GM19193 (cell line): ENCODE results near the gene GRAMD1A.

Experiments
- POLR2A ChIP-seq: IDR thresholded peaks from 4 replicates; pipeline ENCODE4 v1.6.1; 2011; ENCODE audit not compliant: insufficient read depth, insufficient read length; ENCODE audit errors: extremely low read depth

The GRAMD1A gene

GRCh38 chr19:34994643-34995541, 5.2 kb upstream of the GRAMD1A start:
- no peak for TF ChIP-seq POLR2A

GRCh38 chr19:34995551-34995950, 4.6 kb upstream of the GRAMD1A start:
- no peak for TF ChIP-seq POLR2A

- TF ChIP-seq POLR2A: no peak
Measured at GRCh38 chr19:34997071-34997617, 3.0 kb upstream of the GRAMD1A start.

DNA sequence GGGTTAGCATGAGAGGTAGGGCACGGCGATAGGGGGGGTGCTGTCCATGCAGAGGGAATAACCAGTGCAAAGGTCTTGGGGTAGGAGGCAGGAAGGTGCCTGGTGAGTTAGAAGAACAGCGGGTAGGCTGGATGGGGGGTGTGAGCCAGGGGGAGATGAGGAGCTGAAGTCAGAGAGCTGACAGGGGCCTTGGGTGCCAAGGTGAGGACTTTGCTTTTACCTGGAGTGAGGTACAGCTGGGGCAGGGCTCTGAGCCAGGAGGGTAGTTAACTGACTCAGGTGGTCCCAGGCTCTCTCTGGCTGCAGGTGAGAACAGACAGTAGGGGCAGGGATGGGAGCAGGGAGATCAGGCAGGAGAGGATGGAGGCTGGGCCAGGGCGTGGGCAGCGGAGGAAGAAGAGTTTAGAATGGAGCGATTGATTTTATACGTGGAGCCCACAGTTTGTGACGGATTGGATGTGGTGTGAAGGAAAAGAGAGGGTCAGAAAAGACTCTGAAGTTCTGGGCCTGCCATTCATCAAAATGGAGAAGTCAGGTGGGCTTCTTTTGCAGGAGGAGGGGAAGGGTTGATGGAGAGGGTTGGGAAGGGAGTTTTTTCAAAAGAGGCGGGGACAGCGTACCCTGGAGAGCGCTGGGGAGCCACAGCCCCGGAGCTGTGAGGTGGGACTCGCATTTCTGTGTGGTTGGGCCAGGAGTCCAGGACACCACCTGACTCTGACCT, 1.2 kb upstream of the GRAMD1A start:
- no peak for TF ChIP-seq POLR2A

DNA sequence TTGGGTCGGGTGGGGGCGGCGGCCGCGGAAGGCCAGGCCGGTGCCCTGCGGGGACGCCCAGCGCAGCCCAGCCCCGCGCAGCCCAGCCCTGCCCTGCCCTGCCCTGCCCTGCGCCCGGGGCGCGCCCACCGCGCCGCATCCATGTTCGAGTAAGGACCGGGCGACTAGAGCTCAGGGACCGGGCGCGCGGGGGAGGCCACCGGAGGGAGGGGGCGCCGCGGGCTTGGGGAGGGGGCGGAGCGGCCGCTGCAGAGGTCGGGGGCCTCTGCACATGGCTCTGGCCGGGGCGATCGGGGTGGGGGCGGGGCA, 169 bp downstream of the GRAMD1A start:
- peak; percentile 4 for TF ChIP-seq POLR2A

GRCh38 chr19:35000647-35001501, 751 bp downstream of the GRAMD1A start:
- TF ChIP-seq POLR2A: peak; percentile 37

- TF ChIP-seq POLR2A: no peak
Measured at GRCh38 chr19:35002037-35002535, 2.0 kb downstream of the GRAMD1A start.

- no peak for TF ChIP-seq POLR2A
Measured at GRCh38 chr19:35004517-35005255, 4.6 kb downstream of the GRAMD1A start.

DNA sequence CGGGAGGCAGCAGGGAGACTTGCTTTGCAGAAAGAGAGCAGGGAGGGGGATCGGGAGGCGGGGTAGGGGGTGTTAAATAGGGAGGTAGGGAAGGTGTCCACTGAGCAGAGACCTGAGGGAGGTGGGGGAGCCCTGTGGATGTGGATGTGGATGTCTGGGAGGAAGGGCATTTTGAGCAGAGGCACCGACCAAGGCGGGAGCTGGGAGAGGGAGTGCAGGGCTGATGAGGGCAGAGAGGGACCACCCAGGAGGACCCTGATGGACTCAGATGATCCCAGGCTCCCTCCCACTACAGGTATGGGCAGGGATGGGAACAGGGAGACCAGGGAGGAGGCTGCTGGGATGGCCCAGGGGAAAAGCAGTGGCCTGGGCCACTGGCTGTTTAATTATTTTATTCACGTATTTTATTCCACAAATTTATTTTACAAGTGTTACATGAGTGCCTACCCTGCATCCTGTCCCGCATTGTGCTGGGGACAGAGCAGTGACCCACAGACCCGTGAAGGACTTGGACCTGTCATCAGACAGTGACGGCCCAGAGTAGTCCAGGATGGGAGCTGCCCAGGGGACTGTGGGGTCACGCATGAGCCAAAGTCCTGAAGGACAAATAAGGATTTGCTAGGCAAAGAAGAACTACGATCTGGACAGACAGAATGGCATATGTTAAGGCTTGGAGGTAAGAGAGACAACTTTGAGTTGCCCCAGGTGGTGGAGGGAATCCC, 5.3 kb downstream of the GRAMD1A start:
- no peak for TF ChIP-seq POLR2A

- TF ChIP-seq POLR2A: no peak
Measured at GRCh38 chr19:35006342-35006998, 6.3 kb downstream of the GRAMD1A start.

GRCh38 chr19:35006999-35007365, 6.9 kb downstream of the GRAMD1A start:
- no peak for TF ChIP-seq POLR2A

DNA sequence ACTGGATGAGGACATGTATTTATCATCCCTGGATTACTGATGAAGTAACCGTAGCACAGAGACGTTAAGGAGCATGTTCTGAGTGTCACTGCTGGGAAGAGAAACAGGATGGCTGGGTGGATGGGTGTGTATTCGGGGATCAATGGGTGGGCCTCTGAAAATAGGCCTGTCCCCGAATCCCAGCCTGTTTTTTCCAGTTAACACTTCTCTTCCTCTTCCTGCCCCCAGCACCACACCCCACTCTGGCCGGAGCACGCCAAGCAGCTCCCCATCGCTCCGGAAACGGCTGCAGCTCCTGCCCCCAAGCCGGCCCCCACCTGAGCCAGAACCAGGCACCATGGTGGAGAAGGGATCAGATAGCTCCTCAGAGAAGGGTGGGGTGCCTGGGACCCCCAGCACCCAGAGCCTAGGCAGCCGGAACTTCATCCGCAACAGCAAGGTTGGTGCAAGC, 8.8 kb downstream of the GRAMD1A start:
- TF ChIP-seq POLR2A: no peak
